Heart right ventricle (tissue), 16 donors: ENCODE results near the gene XKR7. TPM values are rescaled to one million over a fixed set of nuclear protein-coding genes. Genes with fewer than 3 reads are reported as not detected.

ENCODE experiments used
- ATAC-seq, 8 donors: fragments of 200-7000 bp; cut with Tn5 transposase; one replicate each; pipeline ENCODE4 v1.9.1; 2020; ENCODE audit warnings: mild to moderate bottlenecking in 8 of 8, moderate library complexity in 8 of 8, moderate number of reproducible peaks in 1 of 8
- DNase-seq, 2 donors: peaks; one replicate each; pipeline ENCODE4 v3.0.0-alpha.2; 2020
- H3K27ac ChIP-seq, 10 donors: fragments of 200-600 bp; sonication (generic) in 2 of 10; one replicate each; pipeline versions ENCODE4 v1.5.0 to v1.8.0; 2020 to 2022; ENCODE audit warnings: mild to moderate bottlenecking in 3 of 10
- H3K27me3 ChIP-seq, 7 donors: fragments of 200-600 bp; one replicate each; pipeline ENCODE4 v1.8.0; 2021 to 2022; ENCODE audit warnings: mild to moderate bottlenecking in 2 of 7
- H3K36me3 ChIP-seq, 9 donors: fragments of 200-600 bp; sonication (generic) in 1 of 9; one replicate each; pipeline versions ENCODE4 v1.5.0 to v1.8.0; 2020 to 2022; ENCODE audit warnings: mild to moderate bottlenecking in 2 of 9
- H3K4me1 ChIP-seq, 9 donors: fragments of 200-600 bp; sonication (generic) in 1 of 9; one replicate each; pipeline versions ENCODE4 v1.5.0 to v1.8.0; 2020 to 2022; ENCODE audit warnings: mild to moderate bottlenecking in 4 of 9
- H3K4me3 ChIP-seq, 10 donors: fragments of 200-600 bp; sonication (generic) in 2 of 10; one replicate each; pipeline versions ENCODE4 v1.5.0 to v1.8.0; 2020 to 2022; ENCODE audit warnings: mild to moderate bottlenecking in 7 of 10, moderate library complexity in 2 of 10
- H3K9me3 ChIP-seq, 11 donors: fragments of 200-600 bp in 10 of 11; sonication (generic) in 2 of 11; one replicate each; pipeline versions ENCODE4 v1.5.0 to v1.8.0; 2013 to 2022; ENCODE audit warnings: mild to moderate bottlenecking in 2 of 11, control low read depth in 1 of 11, moderate library complexity in 1 of 11
- CTCF ChIP-seq, 9 donors: fragments of 200-600 bp; sonication (generic) in 2 of 9; IDR thresholded peaks; one replicate each; pipeline versions ENCODE4 v1.5.0 to v1.8.0; 2021 to 2022; ENCODE audit warnings: antibody characterized with exemption in 9 of 9, mild to moderate bottlenecking in 5 of 9, moderate library complexity in 1 of 9
- WGBS, 2 donors: extraction: QIAGEN DNeasy Blood & Tissue Kit; methylation state at CpG; one replicate each; pipeline ENCODE4 v1.1.7; 2013; ENCODE audit warnings: inconsistent platforms in 1 of 2; 5-methylcytosine and 5-hydroxymethylcytosine counted together
- intact Hi-C, 10 donors: fragments of 100-400 bp; cut with DNase I; formaldehyde crosslinking; loops; one replicate each; pipeline versions ENCODE4 v1.11.1 to v1.14.2; 2022
- polyA plus RNA-seq, 2 donors: library from polyadenylated mRNA; stranded (reverse); fragments of 200-250 nt; gene quantifications; one replicate each; pipeline ENCODE4 v1.2.3, GENCODE V29; 2013
- total RNA-seq, 10 donors: library from RNA; stranded (reverse); fragmentation: NEBNext Ultra II Directional in 3 of 10; extraction: Animal tissue kit (Norgen Biotek cat#: 25700) in 3 of 10; gene quantifications; one replicate each; pipeline versions ENCODE4 v1.2.1 to v1.2.4, GENCODE V29; 2021 to 2023
- donor health status: Arrhythmogenic right ventricular cardiomyopathy.
- donor health status: ischemic (EF 13 %, LVEDD 7.1; RV severe dilation, severe dysfunction).
- donor health status: healthy with polysubstance abuse.
- donor health status: DM: no; HTN: yes; CAD: no.
- donor health status: DM: no; HTN: no; CAD: no.
- donor health status: ischemic (EF 25% LVEDD 6.9; RV normal size, moderate dysfunction).
- donor health status: ischemic (EF 25% LVEDD 5.7; RV mildly dilated, moderate dysfunction).
- donor health status: healthy.
- donor health status: DM: yes; HTN: yes; CAD: no.
- donor health status: Ischemic cardiomyopathy.
- donor health status: ischemic (EF 35%, LVEDD 5.7; RV mildly dilated, moderate dysfunction).
- donor health status: nonischemic (EF 11% LVEDD 7.7; RV severe dilation, severe dysfunction).
- donor health status: DM: yes; HTN: yes; CAD: no.
- donor health status: PGD.
- donor health status: ischemic (EF 29% LVEDD 5.4; RV normal size, mild dysfunction).
- donor health status: nonischemic (EF 23%, LVEDD 6.1; RV moderate dilation, normal function).

Gene XKR7
- total and polyA plus RNA-seq, 12 donors = not detected

GRCh38 chr20:31949877-31950646 is 17.9 kb upstream of the XKR7 start:
- H3K27ac ChIP-seq = no peak overlapping the region
- ATAC-seq (no peak), DNase-seq (no peak)
- intact Hi-C loops = loop anchor here in 7 of 10 donors (2.0 to 10.0 kb wide), 7 partner anchors 65 to 127 kb away; no protein-coding TSS in a partner anchor
- peaks cover 0 to 8% (median 0%) of the 10 kb centered on the region in 11 donors for H3K9me3 ChIP-seq
- no peaks in the 10 kb centered on the region for H3K27me3 ChIP-seq
- H3K4me1 ChIP-seq = peaks cover 8 to 21% (median 15%) of the 10 kb centered on the region in 9 donors
- peaks cover 0 to 52% (median 34%) of the 10 kb centered on the region in 9 donors for H3K36me3 ChIP-seq
- WGBS, 2 donors = 66 to 69% methylated on average over 9 of the region's 9 CpGs
- H3K4me3 ChIP-seq = peak overlapping the region in 3 of 10 donors; percentile 67 to 98 (median 91)
- TF ChIP-seq CTCF (IDR thresholded peaks at IDR 0.05) = no peak

GRCh38 chr20:31951203-31951529 is 16.8 kb upstream of the XKR7 start:
- ATAC-seq (no peak), DNase-seq (no peak)
- Histone ChIP-seq H3K27ac (peak overlapping the region in 7 of 10 donors; percentile 73 to 90 (median 88)), H3K4me3 (peak overlapping the region; percentile 67 to 98 (median 90)), H3K4me1 (peaks cover 8 to 18% (median 15%) of the 10 kb centered on the region in 9 donors), H3K9me3 (peaks cover 0 to 8% (median 0%) of the 10 kb centered on the region in 11 donors), H3K36me3 (peaks cover 0 to 41% (median 31%) of the 10 kb centered on the region in 9 donors), H3K27me3 (peaks cover 0 to 5% (median 0%) of the 10 kb centered on the region in 7 donors)
- 4 to 6% methylated on average over 6 of the region's 6 CpGs for WGBS, 2 donors
- intact Hi-C loops = loop anchor here in 6 of 10 donors (2.0 to 10.0 kb wide), 5 partner anchors 74 to 128 kb away; no protein-coding TSS in a partner anchor
- TF ChIP-seq CTCF (IDR thresholded peaks at IDR 0.05) = no peak

DNA sequence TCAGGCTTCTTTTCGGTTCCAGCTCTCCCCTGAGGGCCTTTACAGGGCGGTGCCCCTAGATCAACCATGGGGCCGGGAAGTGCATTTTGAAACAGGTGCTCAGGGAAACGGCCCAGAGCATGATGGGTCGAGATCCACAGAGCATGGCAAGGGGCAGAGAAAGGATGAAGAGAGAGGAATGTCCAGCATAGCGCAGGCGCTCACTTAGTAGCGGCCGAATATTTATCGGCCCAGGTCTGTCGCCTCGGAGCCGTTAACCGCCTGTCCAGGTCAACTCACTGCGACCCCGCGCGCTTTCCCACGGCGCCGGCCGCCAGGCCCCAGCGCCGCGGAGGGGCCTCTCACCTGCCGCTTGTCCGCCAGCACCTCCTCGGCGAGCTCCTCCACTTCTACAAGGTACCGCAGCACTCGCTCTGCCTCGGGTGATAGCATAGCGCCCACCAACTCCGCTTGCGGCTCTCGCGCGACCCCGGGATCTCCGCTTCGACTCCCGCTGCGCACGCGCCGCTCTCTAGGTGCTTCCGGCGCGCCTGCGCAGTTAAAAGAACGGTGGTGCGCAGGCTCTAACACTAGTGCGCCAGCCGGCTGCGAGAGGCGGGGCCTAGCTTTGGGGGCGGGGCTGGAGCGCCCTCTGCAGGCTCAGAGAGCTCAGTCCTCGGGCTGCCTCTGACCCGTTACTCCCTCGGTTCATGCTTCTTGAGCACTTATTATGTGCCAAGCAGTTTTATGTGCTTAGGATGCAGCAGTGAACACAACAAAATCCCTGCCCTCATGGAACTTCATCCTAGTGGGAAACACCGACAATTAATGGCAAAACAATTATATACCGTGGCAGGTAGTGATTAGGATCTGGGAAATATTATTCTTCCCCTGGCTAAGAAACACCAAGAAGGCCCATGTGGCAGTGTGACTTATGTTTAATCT is 16.2 kb upstream of the XKR7 start, which contains the start of gene PDRG1:
PDRG1 (minus strand) TSS at position 517 of the 924 bp plus-strand sequence; CDS start at position 432, 85 bp downstream.
- Histone ChIP-seq H3K27ac (peak within 1 kb of the TSS in 9 of 10 donors; percentile 50 to 90 (median 86)), H3K27me3 (peaks cover 0 to 11% (median 0%) of the 10 kb centered on the region in 7 donors), H3K9me3 (peaks cover 0 to 8% (median 0%) of the 10 kb centered on the region in 11 donors), H3K4me1 (peaks cover 8 to 18% (median 15%) of the 10 kb centered on the region in 9 donors), H3K36me3 (peaks cover 0 to 34% (median 24%) of the 10 kb centered on the region in 9 donors), H3K4me3 (peak within 1 kb of the TSS; percentile 67 to 98 (median 90))
- peak; percentile 94 to 97 for DNase-seq
- TF ChIP-seq CTCF (IDR thresholded peaks at IDR 0.05) = peak; percentile 80 to 99 (median 96)
- ATAC-seq = peak; percentile 97 to 99 (median 99)
- intact Hi-C loops = loop anchor here in 9 of 10 donors (1.0 to 10.0 kb wide), 9 partner anchors 73 to 129 kb away; no protein-coding TSS in a partner anchor
- WGBS, 2 donors = 0 to 1% methylated on average over 63 of the region's 63 CpGs
